H9 (cell line): ENCODE measurements around the gene CCDC34. TPM values are rescaled to one million over a fixed set of nuclear protein-coding genes. Genes with fewer than 3 reads are reported as not detected.

ENCODE experiments used
- DNase-seq: peaks from one replicate; pipeline ENCODE4 v3.0.0-alpha.2; 2017
- H2AFZ ChIP-seq: one replicate; pipeline ENCODE4 v1.6.1; 2013; ENCODE audit warnings: mild to moderate bottlenecking, low read length, control low read depth, moderate library complexity
- H2AK5ac ChIP-seq: 2 replicates; pipeline ENCODE4 v1.6.1; 2013; ENCODE audit warnings: low read length, control low read depth, mixed read lengths; ENCODE audit not compliant: insufficient read length
- H2BK120ac ChIP-seq: one replicate; pipeline ENCODE4 v1.6.1; 2013; ENCODE audit warnings: low read depth, mild to moderate bottlenecking, low read length, control low read depth, inconsistent platforms; ENCODE audit not compliant: poor library complexity, severe bottlenecking
- H2BK12ac ChIP-seq: 2 replicates; pipeline ENCODE4 v1.6.1; 2013; ENCODE audit warnings: low read length, control low read depth, mixed read lengths, low read depth; ENCODE audit not compliant: insufficient read length
- H2BK15ac ChIP-seq: 2 replicates; pipeline ENCODE4 v1.6.1; 2013; ENCODE audit warnings: low read depth, low read length, control low read depth
- H2BK20ac ChIP-seq: one replicate; pipeline ENCODE4 v1.6.1; 2013; ENCODE audit warnings: low read depth, mild to moderate bottlenecking, low read length, control low read depth, inconsistent platforms; ENCODE audit not compliant: poor library complexity, severe bottlenecking
- H2BK5ac ChIP-seq: 2 replicates; pipeline ENCODE4 v1.6.1; 2013; ENCODE audit warnings: low read length, control low read depth, mixed read lengths; ENCODE audit not compliant: insufficient read length
- H3K14ac ChIP-seq: 2 replicates; pipeline ENCODE4 v1.6.1; 2013; ENCODE audit warnings: low read length, control low read depth; ENCODE audit not compliant: insufficient read depth
- H3K18ac ChIP-seq: 2 replicates; pipeline ENCODE4 v1.6.1; 2013; ENCODE audit warnings: low read depth, mild to moderate bottlenecking, mixed read lengths, low read length, control low read depth; ENCODE audit not compliant: insufficient read length
- H3K23ac ChIP-seq: 2 replicates; pipeline ENCODE4 v1.6.1; 2013; ENCODE audit warnings: low read length, control low read depth, mixed read lengths, low read depth; ENCODE audit not compliant: insufficient read length
- H3K23me2 ChIP-seq: 2 replicates; pipeline ENCODE4 v1.6.1; 2013; ENCODE audit warnings: low read depth, mild to moderate bottlenecking, mixed read lengths, low read length, control low read depth; ENCODE audit not compliant: insufficient read length, poor library complexity, severe bottlenecking
- H3K27ac ChIP-seq: 2 replicates; pipeline ENCODE4 v1.5.1; 2013; ENCODE audit warnings: low read length, control low read depth, mixed read lengths, low read depth; ENCODE audit not compliant: insufficient read length
- H3K27me3 ChIP-seq: 2 replicates; pipeline ENCODE4 v1.6.1; 2013; ENCODE audit warnings: low read length, control low read depth, inconsistent platforms; ENCODE audit not compliant: insufficient read depth
- H3K4ac ChIP-seq: 2 replicates; pipeline ENCODE4 v1.6.1; 2013; ENCODE audit warnings: low read depth, mild to moderate bottlenecking, control low read depth, inconsistent platforms, low read length, moderate library complexity
- H3K4me1 ChIP-seq: 2 replicates; pipeline ENCODE4 v1.6.1; 2013; ENCODE audit warnings: low read length, control low read depth, inconsistent platforms; ENCODE audit not compliant: insufficient read depth
- H3K4me2 ChIP-seq: 2 replicates; pipeline ENCODE4 v1.6.1; 2013; ENCODE audit warnings: low read length, control low read depth, mixed read lengths; ENCODE audit not compliant: insufficient read length, insufficient read depth
- H3K56ac ChIP-seq: 2 replicates; pipeline ENCODE4 v1.6.1; 2013; ENCODE audit warnings: low read depth, mild to moderate bottlenecking, mixed read lengths, low read length, control low read depth; ENCODE audit not compliant: insufficient read length
- H3K79me1 ChIP-seq: 2 replicates; pipeline ENCODE4 v1.6.1; 2013; ENCODE audit warnings: low read depth, mild to moderate bottlenecking, moderate library complexity, low read length, control low read depth, inconsistent platforms; ENCODE audit not compliant: insufficient read depth, poor library complexity, severe bottlenecking
- H3K79me2 ChIP-seq: 2 replicates; pipeline ENCODE4 v1.6.1; 2013; ENCODE audit warnings: low read length, control low read depth, inconsistent platforms; ENCODE audit not compliant: insufficient read depth
- H3K9ac ChIP-seq: 2 replicates; pipeline ENCODE4 v1.6.1; 2013; ENCODE audit warnings: low read length, control low read depth, mixed read lengths; ENCODE audit not compliant: insufficient read length; ENCODE audit errors: extremely low read depth
- H3K9me3 ChIP-seq: one replicate; pipeline ENCODE4 v1.6.1; 2013; ENCODE audit warnings: low read depth, low read length, inconsistent platforms; ENCODE audit not compliant: control insufficient read depth
- H3T11ph ChIP-seq: one replicate; pipeline ENCODE4 v1.6.1; 2013; ENCODE audit warnings: mild to moderate bottlenecking, low read length, control low read depth, inconsistent platforms
- H4K20me1 ChIP-seq: one replicate; pipeline ENCODE4 v1.6.1; 2013; ENCODE audit not compliant: control insufficient read depth, insufficient read length, insufficient read depth
- H4K5ac ChIP-seq: 2 replicates; pipeline ENCODE4 v1.6.1; 2013; ENCODE audit warnings: low read depth, mild to moderate bottlenecking, mixed read lengths, low read length, control low read depth; ENCODE audit not compliant: insufficient read length
- H4K8ac ChIP-seq: replicated peaks from 2 replicates; pipeline ENCODE4 v1.6.1; 2013; ENCODE audit warnings: low read length, control low read depth, mixed read lengths, low read depth; ENCODE audit not compliant: insufficient read length
- H4K91ac ChIP-seq: 2 replicates; pipeline ENCODE4 v1.6.1; 2013; ENCODE audit warnings: low read depth, mild to moderate bottlenecking, moderate library complexity, mixed read lengths, low read length, control low read depth; ENCODE audit not compliant: insufficient read length
- H3K27ac Mint-ChIP-seq, 3 experiments: 2 replicates in 2 of 3; 3 replicates in 1 of 3; pipeline ENCODE4 v1.8.0; 2020 to 2021; ENCODE audit warnings: mixed read lengths in 3 of 3, mild to moderate bottlenecking in 1 of 3, moderate library complexity in 1 of 3
- H3K27me3 Mint-ChIP-seq: 2 replicates; pipeline ENCODE4 v1.8.0; 2021; ENCODE audit warnings: low read depth, mild to moderate bottlenecking, moderate library complexity, mixed read lengths
- H3K36me3 Mint-ChIP-seq, 3 experiments: 2 replicates in 2 of 3; 3 replicates in 1 of 3; pipeline ENCODE4 v1.8.0; 2020 to 2021; ENCODE audit warnings: low read depth in 3 of 3, mixed read lengths in 3 of 3; ENCODE audit not compliant: insufficient read depth in 1 of 3
- H3K4me1 Mint-ChIP-seq, 2 experiments: 2 replicates each; pipeline ENCODE4 v1.8.0; 2020; ENCODE audit warnings: mixed read lengths in 2 of 2
- H3K4me3 Mint-ChIP-seq, 2 experiments: 2 replicates in 1 of 2; 3 replicates in 1 of 2; pipeline ENCODE4 v1.8.0; 2020 to 2021; ENCODE audit warnings: mild to moderate bottlenecking in 2 of 2, mixed read lengths in 2 of 2, moderate library complexity in 1 of 2
- H3K9me3 Mint-ChIP-seq, 2 experiments: 2 replicates in 1 of 2; 3 replicates in 1 of 2; pipeline ENCODE4 v1.8.0; 2020; ENCODE audit warnings: mild to moderate bottlenecking in 2 of 2, mixed read lengths in 2 of 2, moderate library complexity in 1 of 2
- CTCF ChIP-seq: fragments of 200-600 bp; sonication (generic); conservative IDR thresholded peaks from 3 replicates; pipeline ENCODE4 v1.8.0; 2021; ENCODE audit warnings: antibody characterized with exemption, mild to moderate bottlenecking
- total RNA-seq: library from RNA; stranded (reverse); gene quantifications from 2 replicates; pipeline ENCODE4 v1.2.1, GENCODE V29; 2021

Gene CCDC34
- total RNA-seq, 1 experiment from 2014 or later, result 25.2 TPM

- no peaks in the 10 kb centered on the region; a peak in 1 of 4 replicates for H3K4me1 Mint-ChIP-seq
- no peak overlapping the region for H2AFZ ChIP-seq
- no peak overlapping the region for H3K4me2 ChIP-seq
- DNase-seq, result no peak
- no peak overlapping the region for H4K5ac ChIP-seq
- no peak overlapping the region for H3K56ac ChIP-seq
- no peak overlapping the region for H2AK5ac ChIP-seq
- H3K14ac ChIP-seq, result no peak overlapping the region
- no peak overlapping the region for H2BK20ac ChIP-seq
- no peak overlapping the region for H4K91ac ChIP-seq
- no peak overlapping the region for H3K9ac ChIP-seq
- H3K27ac Mint-ChIP-seq, result no peak overlapping the region
- no peak for TF ChIP-seq CTCF
- no peaks in the 10 kb centered on the region for H4K20me1 ChIP-seq
- no peaks in the 10 kb centered on the region for H3K79me1 ChIP-seq
- H3K18ac ChIP-seq, result no peak overlapping the region
- no peak overlapping the region for H3T11ph ChIP-seq
- H2BK120ac ChIP-seq, result no peak overlapping the region
- peaks cover 11 to 15% of the 10 kb centered on the region in 2 experiments for H3K9me3 Mint-ChIP-seq
- no peaks in the 10 kb centered on the region for H3K27me3 Mint-ChIP-seq
- H2BK5ac ChIP-seq, result no peak overlapping the region
- H3K9me3 ChIP-seq, result no peaks in the 10 kb centered on the region
- H3K4me1 ChIP-seq, result no peaks in the 10 kb centered on the region; the same call in 1 of the 2 replicates
- H3K4ac ChIP-seq, result no peak overlapping the region
- no peak overlapping the region for H3K4me3 Mint-ChIP-seq
- no peaks in the 10 kb centered on the region for H3K27me3 ChIP-seq
- H2BK15ac ChIP-seq, result no peak overlapping the region
- H3K36me3 Mint-ChIP-seq, result peaks cover 3 to 40% (median 10%) of the 10 kb centered on the region in 3 experiments; a peak in 6 of 7 replicates
- H2BK12ac ChIP-seq, result no peak overlapping the region
- H3K23me2 ChIP-seq, result no peaks in the 10 kb centered on the region
- H3K27ac ChIP-seq, result no peak overlapping the region
- H3K79me2 ChIP-seq, result no peaks in the 10 kb centered on the region
- H4K8ac ChIP-seq, result no peak overlapping the region
- H3K23ac ChIP-seq, result no peak overlapping the region
Observed at GRCh38 chr11:27307232-27307631, 55.8 kb downstream of the CCDC34 start.
